ENCODE data around the gene PDE7B.
"Not testable (repeated sequence)": the region's sequence is repeated elsewhere in the genome, so short reads cannot be mapped to it uniquely, and the experiment has no call there.

Gene PDE7B

DNA sequence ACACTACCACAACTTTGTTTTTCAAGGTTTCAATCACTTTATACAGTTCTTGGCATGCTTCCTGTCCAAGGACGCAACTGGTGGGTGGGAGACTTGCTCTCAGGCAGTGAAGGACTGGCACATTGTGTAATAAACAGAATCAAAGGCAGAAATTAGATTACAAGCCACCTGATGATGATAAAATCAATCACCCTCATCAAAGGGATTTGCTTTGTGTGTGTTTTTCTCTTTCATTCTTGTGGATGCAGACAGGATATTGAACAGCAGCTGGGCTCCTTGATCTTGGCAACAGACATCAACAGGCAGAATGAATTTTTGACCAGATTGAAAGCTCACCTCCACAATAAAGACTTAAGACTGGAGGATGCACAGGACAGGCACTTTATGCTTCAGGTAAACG, 327.2 kb downstream of the PDE7B start:
- DNase-seq (ENCODE audit: low read depth in 2 of 3, low spot score in 2 of 3) = no peak

DNA sequence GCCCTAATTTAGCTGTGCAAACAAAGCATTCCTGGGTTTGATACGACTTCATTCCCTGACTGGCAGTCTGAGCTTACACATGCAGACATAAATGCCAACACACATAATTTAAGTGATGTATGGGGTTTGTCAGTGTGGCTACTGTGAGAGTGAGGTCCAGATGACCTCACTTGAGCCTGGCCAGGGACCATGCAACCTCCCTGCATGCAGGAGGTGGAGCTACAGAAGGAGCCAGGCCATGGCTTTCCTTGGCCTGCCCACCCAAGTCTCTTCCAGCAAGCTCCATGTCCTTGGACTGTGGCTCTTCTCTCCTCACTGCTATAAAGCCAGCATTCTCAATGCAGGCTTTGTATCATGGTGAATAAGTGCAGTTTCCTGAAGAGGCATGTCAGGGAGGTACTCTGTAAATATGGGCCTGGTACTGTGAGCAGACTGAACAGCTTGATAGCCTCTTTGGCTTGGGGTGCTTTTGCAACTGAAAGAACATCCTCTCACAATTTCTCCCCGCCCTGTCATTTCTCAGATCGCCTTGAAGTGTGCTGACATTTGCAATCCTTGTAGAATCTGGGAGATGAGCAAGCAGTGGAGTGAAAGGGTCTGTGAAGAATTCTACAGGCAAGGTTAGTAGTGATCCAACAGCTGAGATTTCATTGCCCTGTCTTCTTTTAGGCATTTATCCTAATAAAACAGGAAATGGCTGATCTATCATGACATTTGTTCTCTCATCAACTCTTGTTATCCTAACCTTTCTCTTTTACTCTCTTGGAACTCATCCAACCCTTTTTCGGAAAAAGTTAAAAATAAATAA, 329.4 kb downstream of the PDE7B start:
- no peak for DNase-seq (ENCODE audit: low read depth in 2 of 3, low spot score in 2 of 3)

DNA sequence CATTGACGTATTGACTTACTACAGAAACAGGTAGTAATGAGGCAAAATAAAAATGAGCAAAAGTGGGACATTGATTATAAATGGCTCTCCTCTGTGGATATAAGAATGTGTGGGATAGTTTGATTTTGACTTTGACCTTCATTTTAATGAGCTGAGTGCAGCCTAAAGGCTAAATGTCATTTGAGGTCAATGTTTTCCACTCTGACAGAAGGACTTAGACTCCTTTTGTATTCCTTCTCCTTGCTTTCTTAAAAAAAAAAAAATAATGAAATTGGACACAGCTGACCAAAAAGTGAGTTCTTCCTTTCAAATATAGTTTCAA, 330.0 kb downstream of the PDE7B start:
- DNase-seq (ENCODE audit: low read depth in 2 of 3, low spot score in 2 of 3) = no peak

DNA sequence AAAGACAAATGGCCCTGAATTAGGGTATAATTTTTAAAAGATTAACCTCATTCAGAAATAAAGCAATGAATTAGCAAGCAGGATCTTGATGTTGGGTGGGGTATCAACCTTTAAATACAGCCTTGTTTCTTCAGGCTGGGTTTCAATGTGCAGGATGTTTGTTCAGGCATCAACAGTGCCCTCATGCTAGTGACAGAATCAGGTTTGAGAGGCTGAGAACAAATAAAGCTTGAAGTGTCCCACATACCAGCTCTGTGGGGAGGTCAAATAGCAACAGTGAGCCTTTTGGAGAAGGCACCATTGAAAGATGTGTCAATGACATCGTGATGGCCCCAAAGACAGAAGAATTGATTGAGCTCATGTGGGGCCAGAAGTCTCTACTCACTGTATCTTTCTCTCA, 330.4 kb downstream of the PDE7B start:
- DNase-seq (ENCODE audit: low read depth in 2 of 3, low spot score in 2 of 3) = no peak

DNA sequence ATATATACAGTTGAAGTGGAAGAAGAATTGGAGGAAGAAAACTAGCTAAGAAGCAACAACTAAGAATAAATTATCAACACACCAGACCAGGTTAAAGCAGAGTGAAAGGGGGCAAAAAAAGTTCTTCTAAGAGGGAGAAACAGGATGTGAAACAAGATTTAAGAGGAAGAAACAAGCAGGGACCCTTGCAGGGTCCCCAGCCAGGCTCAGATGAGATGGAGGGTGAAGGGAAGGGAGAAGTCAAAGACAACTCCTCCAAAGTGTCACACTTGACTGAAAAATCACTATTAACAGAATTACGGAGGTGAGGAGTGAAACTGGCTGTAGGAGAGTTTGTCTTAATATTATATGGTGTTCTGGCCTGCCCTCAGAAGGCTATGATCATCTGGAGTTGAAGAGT, 333.2 kb downstream of the PDE7B start:
- no peak for DNase-seq (ENCODE audit: low read depth in 2 of 3, low spot score in 2 of 3)

DNA sequence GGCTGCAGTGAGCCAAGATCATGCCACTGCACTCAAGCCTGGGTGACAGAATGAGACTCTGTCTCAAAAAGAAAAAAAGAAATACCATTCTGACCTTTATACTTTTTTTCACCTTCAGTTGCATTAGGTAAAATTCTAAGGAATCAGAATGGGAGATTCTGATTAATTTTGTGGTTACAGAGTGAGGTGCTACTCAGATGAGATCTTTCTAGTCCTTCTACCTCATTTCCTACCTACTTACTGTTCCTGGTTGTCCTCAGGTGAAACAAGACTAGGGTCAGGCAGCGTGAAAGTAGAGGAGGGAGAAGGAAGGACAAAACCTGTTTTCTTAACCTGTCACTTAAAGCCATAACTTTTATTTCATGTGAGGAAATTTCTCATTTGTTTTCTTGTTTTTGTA, 334.9 kb downstream of the PDE7B start:
- DNase-seq (ENCODE audit: low read depth in 2 of 3, low spot score in 2 of 3) = no peak

DNA sequence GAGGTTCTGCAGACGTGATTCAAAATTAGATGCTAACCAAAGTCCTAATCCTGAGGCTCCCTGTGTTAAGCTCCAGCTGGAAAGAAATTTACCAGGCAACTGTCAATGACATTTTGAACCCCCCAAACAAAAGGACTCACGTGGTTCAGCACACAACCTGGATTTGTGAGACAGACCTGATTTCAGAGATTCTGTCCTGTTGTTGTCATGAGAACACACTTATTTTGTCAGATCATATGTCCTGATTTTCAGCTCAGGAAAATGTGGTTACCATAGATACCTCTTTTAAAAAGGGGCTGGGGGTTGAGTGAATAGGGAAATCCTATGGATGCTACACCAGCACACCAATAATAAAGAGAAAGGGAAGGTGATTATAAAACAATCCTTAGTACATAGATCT, 337.0 kb downstream of the PDE7B start:
- DNase-seq (ENCODE audit: low read depth in 2 of 3, low spot score in 2 of 3) = no peak

DNA sequence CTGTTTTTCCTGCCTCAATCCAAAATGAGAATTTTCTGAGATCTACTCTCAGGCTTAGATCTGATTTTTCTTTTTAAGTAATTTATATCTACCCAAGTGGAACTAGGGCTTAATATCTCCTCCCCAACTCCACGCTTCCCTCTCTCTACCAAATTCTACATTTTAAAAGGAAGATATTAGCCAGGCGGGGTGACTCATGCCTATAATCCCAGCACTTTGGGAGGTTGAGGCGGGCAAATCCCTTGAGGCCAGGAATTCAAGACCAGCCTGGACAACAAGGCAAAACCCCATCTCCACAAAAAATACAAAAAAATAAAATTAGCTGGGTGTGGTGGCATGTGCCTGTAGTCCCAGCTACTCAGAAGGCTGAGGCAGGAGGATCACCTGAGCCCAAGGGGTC, 337.6 kb downstream of the PDE7B start:
- DNase-seq (ENCODE audit: low read depth in 2 of 3, low spot score in 2 of 3) = no peak

DNA sequence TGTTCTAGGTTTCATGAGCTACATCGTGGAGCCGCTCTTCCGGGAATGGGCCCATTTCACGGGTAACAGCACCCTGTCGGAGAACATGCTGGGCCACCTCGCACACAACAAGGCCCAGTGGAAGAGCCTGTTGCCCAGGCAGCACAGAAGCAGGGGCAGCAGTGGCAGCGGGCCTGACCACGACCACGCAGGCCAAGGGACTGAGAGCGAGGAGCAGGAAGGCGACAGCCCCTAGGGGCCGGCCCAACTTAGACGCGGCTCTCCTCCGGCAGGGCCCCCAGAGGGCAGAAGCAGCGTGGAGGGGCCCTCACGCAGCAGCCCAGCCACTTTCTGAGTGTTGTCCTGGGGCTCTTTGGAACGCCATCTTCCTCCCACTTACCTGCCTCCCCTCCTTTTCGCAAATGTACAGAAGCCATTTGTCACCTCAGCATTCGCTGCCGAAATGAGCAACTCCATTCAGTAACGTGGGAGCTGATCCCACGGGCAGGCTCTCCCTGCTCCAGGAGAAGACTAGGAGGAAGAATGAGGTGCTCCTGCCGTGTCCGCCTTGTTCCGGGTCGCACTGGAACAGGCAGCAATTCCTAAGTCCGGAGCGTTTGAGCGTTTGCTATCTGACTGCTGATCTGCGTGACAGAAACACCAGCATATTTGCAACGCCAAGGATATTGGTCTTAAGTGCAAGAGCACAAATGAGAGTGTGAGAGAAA, 340.3 kb downstream of the PDE7B start:
- no peak for DNase-seq (ENCODE audit: low read depth in 2 of 3, low spot score in 2 of 3)

DNA sequence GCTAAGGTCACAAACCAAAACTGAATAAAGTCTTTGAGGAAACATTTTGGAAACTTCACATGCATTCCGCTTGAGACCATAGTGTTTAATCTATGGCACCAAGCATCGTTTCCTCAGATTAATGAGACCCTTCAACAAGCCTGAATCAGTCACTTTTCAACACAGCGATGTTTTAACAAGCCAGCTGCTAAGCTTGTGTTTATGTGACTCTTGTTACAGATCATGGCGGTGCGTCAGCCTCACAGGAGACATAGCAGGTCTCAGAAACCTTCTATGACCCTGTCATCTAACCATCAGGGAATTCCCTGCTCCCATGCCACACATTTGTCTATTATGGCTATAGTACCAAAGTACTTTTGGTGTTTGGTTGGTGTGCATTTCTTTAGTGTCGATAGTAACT, 341.4 kb downstream of the PDE7B start:
- no peak for DNase-seq (ENCODE audit: low read depth in 2 of 3, low spot score in 2 of 3)

DNA sequence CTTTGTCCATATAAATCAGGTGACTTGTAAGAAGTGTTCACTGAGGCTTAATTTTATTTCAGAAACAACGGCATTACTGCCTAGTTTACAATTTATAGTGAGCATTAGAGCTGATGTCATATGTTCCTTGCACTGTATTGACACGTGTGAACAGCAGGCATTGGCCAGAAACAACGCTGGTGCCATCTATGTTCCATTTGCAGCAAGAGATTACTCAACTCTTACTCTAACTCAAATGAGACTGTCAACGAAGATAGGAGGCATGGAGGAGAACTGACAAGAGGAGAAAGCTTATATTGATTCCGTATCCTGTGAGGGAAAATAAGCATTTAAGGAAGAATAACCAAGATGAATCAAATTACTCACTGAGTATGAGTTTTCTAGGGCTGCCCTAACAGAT, 350.2 kb downstream of the PDE7B start:
- DNase-seq (ENCODE audit: low read depth in 2 of 3, low spot score in 2 of 3) = no peak

DNA sequence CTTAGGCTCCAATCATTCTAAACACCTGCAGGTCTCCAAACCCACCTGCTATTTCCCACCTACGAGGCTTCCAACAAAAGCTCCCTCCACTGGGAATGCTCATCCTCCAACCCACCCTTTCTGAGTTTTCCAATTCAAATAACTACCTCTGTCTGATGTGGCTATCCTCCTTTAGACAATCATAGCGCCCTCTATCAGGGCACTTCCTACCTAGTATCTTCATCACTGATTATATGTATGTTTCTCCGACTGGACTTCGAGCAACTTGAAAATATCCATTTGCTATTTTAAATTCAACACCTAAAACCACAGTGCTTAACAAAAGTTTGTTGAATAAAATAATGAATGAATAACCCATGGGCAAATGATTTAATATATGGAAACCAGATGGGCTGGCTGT, 357.3 kb downstream of the PDE7B start:
- no peak for DNase-seq (ENCODE audit: low read depth in 2 of 3, low spot score in 2 of 3)

DNA sequence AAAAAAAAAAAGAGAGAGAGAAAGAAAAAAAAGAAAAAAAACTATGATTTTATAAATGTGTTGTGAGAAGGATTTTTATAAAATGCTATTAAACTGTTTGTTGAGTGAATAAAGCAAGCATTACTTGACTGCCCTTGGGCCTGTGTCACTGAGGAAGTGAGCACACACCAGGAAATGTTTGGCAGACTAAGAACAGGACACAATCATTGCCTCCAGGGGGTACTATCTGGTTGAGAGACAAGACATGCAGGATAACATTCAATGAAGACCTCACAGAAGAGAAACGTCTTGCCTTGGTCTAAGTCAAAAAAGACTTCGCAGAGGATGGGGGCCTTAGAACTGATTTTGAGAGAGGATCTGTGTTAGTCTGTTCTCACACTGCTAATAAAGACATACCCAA, 358.0 kb downstream of the PDE7B start:
- no peak for DNase-seq (ENCODE audit: low read depth in 2 of 3, low spot score in 2 of 3)

DNA sequence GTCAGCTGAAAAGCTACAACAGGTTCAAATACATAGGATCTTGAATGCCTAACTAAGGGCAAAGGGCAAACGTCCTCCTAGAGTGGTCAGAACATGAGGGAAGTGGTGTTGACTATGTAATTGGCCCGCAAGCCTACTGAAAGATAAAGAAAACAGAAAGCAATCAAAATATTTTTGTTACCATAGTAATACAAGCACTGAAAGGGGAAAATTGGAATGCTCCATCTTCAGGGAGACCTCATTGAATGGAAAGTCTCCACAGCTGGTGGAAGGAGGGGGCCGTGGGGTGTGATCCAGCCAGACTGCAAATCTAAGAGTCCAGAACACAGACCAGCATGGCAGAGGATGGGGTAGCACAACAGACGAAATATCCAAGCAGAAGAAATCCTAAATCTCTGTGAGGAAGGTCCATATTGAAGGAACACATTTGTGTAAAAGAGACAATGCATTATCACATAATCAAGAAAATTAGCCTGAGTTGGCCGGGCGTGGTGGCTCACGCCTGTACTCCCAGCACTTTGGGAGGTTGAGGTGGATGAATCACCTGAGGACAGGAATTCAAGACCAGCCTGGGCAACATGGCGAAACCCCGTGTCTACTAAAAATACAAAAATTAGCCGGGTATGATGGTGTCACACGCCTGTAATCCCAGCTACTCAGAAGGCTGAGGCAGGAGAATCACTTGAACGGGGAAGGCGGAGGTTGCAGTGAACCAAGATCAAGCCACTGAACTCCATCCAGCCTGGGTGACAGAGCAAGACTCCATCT, 359.1 kb downstream of the PDE7B start:
- DNase-seq (ENCODE audit: low read depth in 2 of 3, low spot score in 2 of 3) = no peak

DNA sequence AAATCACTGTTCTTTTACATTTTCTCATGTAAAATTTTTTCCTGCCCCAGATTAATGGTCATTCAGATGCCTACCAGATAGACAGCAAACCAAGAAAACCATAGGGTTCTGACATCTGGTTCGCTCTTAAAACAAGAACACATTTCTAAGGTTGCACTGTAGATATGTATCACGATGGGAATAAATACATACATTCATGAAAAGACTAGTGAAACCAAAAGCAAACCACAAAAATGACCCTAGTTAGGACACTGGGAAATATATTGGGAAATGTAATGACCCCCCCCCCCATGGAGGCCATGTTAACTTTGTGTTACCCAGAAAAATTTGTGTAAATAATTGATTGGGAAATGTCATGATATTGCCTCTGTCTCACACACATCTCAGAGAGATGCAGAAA, 361.1 kb downstream of the PDE7B start:
- no peak for DNase-seq (ENCODE audit: low read depth in 2 of 3, low spot score in 2 of 3)

DNA sequence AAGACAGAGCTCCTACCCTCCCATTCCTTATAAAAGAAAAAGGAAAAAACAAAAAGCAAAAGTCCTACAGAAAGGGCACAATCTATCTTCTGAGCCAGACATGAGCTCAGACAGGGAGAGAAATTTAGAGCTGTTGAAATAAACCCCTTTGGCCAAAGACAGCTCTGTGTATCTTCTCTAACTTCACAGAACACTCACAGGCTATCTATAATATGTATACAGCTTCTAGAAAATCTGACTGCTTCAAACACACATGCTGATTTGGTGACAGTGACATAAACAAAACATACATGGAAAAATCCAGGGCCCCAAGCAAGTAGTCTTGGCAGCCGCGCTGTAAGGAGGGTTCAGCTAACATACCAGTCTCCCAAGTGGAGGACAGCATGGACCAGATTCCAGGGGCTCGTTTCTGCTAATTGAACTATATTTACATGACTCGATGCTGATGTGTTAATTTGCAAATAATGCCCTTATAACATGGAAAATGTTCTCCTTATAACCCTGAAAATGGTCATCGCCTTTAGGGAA, 361.6 kb downstream of the PDE7B start:
- DNase-seq (ENCODE audit: low read depth in 2 of 3, low spot score in 2 of 3) = no peak

DNA sequence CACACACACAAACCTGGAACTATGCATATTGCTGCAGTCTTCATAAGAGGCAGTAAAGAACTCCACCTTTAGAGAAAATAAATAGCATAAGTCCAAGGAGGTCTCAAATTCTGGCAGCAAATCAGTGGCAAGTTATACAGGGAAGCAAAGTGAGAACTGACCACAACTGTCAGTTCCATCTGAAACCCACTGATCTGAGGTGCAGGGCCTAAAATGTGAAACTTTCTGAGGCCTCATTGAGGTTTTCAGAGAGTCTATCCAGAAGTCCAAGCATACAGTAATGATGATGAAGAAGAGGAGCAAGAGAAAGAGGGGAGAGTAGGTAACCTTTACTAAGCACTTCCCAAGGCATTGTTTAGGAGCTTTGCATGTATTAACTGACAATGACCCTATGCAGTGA, 362.4 kb downstream of the PDE7B start:
- no peak for DNase-seq (ENCODE audit: low read depth in 2 of 3, low spot score in 2 of 3)

DNA sequence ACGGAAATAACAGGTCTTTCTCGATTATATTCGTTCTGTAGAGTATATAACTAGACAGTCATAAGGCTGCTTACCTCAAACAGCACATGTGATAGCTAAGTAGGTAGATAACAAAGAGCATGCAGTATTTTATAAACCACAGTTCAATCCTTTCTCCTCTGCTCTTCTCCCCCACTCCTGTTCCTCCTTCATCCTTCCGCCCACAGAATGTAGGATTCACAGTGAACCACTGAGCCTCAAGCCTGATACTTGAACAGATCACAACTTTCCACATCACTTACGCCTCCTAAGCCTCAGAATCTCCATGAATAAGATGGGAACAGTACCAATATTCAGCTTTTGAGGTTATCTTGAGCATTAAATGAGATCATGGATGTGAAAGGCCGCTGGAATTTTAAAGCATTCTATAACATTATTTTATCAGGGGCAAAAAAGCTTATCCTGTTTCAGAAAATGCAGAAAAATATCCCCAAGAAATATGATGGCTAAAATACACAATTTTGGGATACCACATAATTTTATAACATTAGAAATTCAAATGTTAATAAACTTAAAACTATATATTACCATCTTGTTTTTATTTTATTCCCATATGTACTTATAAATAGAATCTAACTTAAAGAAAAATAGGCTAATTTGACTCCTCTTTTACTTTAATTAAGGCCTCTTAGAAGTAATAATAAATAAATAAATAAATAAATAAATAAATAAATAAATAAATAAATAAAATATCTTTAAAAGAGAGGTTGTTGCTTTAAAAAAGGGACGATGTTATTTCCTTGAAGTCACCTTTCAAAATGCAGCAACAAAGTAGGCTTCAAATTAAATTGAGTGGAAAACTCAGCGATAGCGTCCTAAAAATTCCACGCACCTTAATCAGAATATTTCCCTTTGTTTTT, 365.3 kb downstream of the PDE7B start:
- no peak for DNase-seq (ENCODE audit: low read depth in 2 of 3, low spot score in 2 of 3)

DNA sequence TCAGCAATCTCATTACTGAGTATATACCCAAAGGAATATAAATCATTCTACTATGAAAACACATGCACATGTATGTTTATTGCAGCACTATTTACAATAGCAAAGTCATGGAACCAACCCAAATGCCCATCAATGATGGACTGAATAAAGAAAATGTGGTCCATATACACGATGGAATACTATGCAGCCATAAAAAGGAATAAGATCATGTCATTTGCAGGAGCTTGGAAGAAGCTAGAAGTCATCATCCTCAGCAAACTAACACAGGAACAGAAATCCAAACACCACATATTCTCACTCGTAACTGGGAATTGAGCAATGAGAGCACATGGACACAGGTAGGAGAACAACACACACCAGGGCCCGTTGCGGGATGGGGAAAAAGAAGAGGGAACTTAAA, 373.5 kb downstream of the PDE7B start:
- DNase-seq (ENCODE audit: low read depth in 2 of 3, low spot score in 2 of 3) = not testable (repeated sequence)

DNA sequence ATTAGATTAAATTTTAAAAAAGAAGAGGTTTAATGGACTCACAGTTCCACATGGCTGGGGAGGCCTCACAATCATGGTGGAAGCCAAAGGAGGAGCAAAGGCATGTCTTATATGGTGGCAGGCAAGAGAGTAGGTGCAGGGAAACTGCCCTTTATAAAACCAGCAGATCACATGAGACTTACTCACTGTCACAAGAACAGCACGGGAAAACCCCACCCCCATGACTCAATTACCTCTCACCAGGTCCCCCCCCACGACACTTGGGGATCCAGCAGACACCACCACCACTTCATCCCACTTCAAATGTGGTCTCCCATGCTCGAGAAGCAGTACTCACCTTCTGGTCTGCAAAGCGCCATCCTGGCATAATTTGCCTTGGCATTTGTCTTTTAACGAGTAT, 374.0 kb downstream of the PDE7B start:
- no peak for DNase-seq (ENCODE audit: low read depth in 2 of 3, low spot score in 2 of 3)

All from activated CD8-positive, alpha-beta memory T cell treated with anti-CD3 and anti-CD28 coated beads for 48 hours (primary cell).